Fibroblast of skin of right quadriceps (primary cell): ENCODE measurements around the gene COL1A2.

Source experiments
- DNase-seq: peaks from one replicate; pipeline ENCODE4 v3.0.0-alpha.2; 2013

The COL1A2 gene

DNA sequence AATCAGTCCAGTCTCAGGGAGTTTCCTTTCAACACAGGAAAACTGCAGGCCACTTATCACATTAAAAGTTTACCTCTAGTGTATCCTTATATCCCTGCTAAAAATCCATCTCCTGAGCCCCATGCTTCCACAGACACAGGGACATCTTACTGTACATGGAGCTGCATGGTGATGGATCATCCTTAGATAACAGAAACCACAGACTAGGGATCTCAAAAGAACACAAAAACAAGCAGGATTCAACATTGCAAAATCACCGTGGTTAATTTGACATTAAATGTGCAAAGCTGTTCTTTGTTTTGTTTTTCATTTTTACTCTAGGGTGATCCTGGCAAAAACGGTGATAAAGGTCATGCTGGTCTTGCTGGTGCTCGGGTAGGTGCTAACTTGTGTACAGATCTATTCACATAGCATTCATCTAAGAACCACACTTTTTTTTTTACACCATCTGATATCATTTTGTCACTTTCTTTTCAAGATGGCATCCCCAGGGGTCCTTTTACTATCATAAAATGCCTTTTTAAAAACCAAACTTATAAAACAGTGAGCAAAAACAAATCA, 18.1 kb downstream of the COL1A2 start:
- no peak for DNase-seq

DNA sequence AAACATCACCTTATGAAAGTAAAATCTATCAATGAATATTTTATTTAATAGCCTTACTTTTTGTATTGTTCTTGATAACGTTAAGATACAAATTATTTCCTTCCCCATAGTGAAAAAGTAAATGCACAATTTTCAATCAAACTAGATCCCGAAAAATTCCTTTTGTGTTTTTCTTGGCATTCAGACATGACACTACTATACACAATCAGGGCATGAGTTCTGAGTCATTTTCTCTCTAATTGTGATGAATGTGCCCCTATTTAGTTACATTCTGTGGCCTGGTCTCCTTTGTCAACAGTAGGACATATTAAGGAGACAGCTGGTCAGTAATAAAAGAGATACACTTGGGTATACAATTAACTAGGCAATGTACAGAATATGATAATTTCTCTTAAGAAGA, 19.8 kb downstream of the COL1A2 start:
- DNase-seq, result peak; percentile 77

DNA sequence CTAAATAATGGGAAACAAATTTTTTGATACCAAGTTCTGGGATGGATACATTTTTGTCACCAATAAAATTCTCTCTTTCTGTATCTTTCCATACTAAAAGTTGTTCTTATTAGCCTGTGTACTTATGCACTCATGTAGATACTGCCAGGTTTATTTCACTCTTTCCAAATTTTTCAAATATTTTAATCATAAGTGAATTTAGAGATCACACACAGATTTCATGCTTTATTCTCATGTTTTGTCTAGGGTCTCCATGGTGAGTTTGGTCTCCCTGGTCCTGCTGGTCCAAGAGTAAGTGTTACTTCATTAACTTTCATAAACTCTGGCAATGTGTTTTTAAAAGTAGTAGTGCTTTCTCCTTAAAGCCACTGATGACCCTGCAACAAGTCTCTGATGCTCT, 20.3 kb downstream of the COL1A2 start:
- DNase-seq, result no peak

DNA sequence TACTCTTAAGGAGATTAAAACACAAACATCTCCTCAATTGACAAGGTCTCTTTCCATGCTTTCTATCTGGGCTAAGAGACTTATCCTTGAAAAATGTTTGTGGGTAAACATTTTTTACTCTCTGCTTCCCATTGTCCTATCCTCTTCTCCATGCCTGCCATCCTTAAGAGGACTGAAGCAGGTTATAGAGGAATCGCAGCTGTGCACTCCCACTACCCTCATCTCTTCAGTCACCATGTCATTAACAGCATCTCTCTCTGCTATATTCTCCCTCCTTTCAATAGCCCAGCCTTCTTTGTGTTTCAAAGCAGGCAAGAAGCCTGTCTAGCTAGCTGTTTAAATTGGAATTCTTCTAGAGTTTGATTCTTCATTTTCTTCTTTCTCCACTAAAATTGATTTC, 22.6 kb downstream of the COL1A2 start:
- DNase-seq, result no peak

DNA sequence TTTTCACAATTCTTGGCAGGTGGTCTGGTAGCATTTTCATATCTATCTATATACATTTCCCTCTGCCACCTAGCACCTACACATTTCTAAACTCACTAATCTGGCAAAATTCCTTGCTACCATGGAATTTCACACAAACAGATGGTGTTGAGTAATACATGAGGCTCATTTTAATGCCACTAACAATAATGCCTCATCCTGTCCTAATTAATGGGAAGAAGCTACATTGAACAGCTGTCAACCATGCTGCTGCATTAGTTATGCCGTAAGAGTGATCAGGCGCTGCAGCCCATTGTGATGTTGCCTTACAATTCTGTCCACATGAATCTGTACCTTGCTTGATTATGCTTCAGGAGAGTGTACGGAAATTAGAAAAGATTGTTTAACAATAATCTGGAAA, 23.2 kb downstream of the COL1A2 start:
- DNase-seq, result peak; percentile 80

GRCh38 chr7:94418851-94419250, 24.2 kb downstream of the COL1A2 start:
- DNase-seq, result peak; percentile 9

GRCh38 chr7:94420328-94420727, 25.6 kb downstream of the COL1A2 start:
- DNase-seq, result peak; percentile 26

DNA sequence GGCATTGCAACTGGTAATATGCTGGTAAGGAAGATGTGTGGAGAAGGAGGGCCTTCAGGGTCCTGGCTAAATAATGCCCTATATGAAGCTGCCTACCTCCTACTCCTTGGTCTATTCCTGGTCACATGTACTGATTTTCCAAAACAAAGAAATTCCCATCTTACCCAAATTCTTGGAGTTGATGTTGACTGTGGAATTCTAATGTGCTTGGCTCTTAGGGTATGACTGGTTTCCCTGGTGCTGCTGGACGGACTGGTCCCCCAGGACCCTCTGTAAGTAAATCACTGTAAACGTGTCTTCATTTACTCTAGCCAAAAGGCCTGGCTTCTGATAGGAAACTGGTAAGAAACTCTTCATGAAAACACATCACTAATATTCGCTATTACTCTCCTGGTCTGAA, 27.0 kb downstream of the COL1A2 start:
- peak; percentile 24 for DNase-seq

DNA sequence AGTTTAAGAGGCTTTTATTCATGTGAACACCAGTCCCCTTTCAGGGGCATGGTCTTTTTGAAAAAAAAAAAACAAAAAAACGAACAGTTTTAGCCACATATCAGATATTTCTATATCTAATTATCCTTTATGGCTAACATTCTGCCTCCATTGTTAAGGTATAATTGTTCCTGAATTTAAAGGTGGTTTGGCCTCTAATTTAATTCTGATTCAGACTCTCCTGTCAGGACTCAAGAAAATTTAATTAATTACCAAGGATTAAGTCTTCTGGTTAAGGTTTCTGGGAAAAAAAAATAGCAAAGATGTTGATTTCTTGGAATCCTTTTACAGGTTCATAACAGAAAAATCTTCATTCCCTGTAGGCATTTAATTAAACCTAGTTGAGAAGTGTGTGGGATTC, 27.4 kb downstream of the COL1A2 start:
- no peak for DNase-seq

DNA sequence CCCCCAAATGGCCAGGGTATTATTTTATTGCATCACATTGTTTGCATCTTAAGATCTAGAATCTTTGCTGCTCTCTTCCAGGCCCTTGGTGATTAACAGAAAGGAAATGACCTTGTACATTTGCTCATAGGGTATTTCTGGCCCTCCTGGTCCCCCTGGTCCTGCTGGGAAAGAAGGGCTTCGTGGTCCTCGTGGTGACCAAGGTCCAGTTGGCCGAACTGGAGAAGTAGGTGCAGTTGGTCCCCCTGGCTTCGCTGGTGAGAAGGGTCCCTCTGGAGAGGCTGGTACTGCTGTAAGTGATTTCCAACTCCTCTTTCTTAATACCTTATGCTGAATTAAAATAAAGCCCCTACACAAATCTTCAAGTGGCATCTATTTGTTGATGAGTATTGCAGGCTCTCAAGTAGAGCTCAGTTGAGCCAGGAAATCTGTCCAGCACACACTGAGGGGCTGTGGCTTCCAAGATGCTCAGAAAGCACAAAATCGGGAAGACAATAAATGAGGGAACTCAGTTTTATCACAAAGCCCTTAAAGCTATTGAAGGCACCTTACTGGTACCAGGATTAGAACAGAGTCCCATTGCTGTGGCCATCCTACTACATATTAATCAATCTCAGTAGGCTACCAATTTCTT, 28.2 kb downstream of the COL1A2 start:
- DNase-seq, result peak; percentile 29

GRCh38 chr7:94423863-94424735, 29.4 kb downstream of the COL1A2 start:
- DNase-seq, result peak; percentile 87

- DNase-seq, result no peak
Observed at GRCh38 chr7:94425546-94425945, 30.9 kb downstream of the COL1A2 start.

GRCh38 chr7:94426980-94427875, 32.5 kb downstream of the COL1A2 start:
- peak; percentile 28 for DNase-seq

DNA sequence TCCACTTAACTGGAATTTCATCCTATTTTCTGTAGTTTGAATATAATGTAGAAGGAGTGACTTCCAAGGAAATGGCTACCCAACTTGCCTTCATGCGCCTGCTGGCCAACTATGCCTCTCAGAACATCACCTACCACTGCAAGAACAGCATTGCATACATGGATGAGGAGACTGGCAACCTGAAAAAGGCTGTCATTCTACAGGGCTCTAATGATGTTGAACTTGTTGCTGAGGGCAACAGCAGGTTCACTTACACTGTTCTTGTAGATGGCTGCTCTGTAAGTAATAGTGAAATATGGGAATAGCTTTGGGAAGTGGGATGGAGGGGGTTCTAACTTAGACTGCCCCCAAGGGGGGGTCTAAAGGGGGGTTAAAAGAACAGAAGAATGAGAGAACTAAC, 34.5 kb downstream of the COL1A2 start:
- DNase-seq, result no peak

- DNase-seq, result no peak
Observed at GRCh38 chr7:94431176-94431575, 36.5 kb downstream of the COL1A2 start.

GRCh38 chr7:94431619-94432280, 37.1 kb downstream of the COL1A2 start:
- peak; percentile 80 for DNase-seq

DNA sequence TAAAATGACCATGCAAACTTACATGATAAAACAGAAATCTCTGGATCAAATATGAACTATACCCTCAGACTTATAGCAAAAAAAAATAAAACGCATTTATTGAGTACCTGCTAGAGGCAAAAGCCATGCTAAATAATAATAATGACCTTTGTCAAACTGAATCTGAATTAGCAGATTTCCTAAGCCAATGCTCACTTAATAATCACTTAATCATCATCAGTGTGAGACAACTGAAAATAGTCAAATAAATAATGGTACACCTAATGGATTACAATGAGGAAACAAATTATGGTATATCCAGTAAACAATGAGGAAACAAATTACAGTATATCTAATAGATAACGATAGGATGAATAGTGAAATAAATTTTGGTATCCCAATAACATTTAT, 37.6 kb downstream of the COL1A2 start:
- no peak for DNase-seq

GRCh38 chr7:94432817-94433216, 38.1 kb downstream of the COL1A2 start:
- DNase-seq, result no peak

DNA sequence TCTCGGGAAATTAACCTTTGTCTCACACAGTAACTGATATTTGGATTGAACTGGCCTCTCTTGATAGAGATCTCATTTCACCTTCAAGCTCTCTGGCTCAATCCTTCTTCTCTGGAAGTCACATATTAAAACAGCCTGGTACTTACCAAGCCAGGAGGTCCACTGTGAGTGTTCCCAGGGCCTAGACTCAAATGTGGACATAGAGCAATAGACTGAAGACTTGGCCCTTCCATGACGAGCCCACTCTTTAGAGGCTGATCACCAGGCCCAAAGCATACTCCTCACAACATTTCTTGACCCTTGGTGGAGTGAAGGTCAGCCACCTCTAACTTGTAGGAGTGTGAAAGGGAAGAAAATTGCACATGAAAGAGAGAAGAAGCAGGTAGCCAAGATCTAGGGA, 38.5 kb downstream of the COL1A2 start:
- DNase-seq, result no peak

- no peak for DNase-seq
Observed at GRCh38 chr7:94434042-94434441, 39.3 kb downstream of the COL1A2 start.

DNA sequence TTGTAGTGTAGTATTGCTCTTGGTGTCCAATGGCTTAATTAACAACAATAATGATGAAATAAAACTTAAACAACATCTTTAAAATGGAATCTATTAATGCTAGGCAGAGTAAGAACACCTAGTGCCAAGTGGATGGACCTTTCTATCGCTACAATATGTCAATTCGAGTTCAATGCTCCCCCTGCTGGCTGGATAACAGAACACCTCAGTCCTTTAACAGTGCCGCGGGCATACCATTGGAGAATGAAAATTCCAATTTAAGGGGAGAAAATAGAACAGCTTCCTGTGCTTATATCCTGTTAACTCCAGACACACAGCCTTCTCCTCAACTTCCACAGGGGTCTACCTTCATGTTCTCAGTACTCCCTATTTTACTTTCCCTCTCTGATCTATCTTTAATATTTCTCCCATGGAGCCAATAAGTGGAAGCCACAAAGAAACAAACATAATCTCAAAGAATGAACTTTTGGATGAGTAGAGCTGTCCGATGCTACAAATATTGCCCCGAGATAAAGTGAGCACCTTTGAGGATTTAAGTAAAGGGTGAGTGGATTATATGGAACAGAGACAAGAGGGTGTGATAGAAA, 41.4 kb downstream of the COL1A2 start:
- DNase-seq, result peak; percentile 78

DNA sequence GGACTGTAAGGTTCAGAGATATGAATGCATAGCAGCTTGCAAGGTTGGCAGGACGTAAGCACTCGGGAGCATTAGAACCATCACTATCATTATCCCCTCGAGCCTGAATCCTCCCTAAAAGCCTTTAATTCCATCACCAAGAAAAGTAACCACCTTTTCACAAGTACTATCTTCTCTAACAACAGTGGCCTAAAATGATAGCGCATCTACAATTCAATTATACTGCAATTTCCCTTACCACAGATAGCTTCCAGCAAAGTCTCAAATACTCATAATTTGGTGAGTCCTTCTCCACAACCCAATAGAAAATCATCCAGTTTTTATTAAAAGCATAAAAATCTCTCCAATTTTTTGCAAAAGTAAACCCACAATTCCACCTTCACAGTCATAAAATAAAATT, 42.0 kb downstream of the COL1A2 start:
- no peak for DNase-seq
